HuH-7 (cell line): ENCODE data around the gene ST14.

Experiments used
- DNase-seq: peaks from one replicate; pipeline ENCODE4 v3.0.0; 2011; ENCODE audit warnings: low spot score

Gene ST14

GRCh38 chr11:130209128-130209932 lies 49.7 kb downstream of the ST14 start:
- peak; percentile 4 for DNase-seq

GRCh38 chr11:130209954-130210854 lies 50.6 kb downstream of the ST14 start:
- peak; percentile 2 for DNase-seq

GRCh38 chr11:130211144-130211543 lies 51.6 kb downstream of the ST14 start:
- peak; percentile 4 for DNase-seq

GRCh38 chr11:130211781-130212401 lies 52.3 kb downstream of the ST14 start:
- DNase-seq: peak; percentile 5

GRCh38 chr11:130212431-130212961 lies 52.9 kb downstream of the ST14 start:
- peak; percentile 32 for DNase-seq

GRCh38 chr11:130213143-130213978 lies 53.8 kb downstream of the ST14 start:
- peak; percentile 89 for DNase-seq

GRCh38 chr11:130213979-130214281 lies 54.3 kb downstream of the ST14 start:
- DNase-seq: no peak

- DNase-seq: no peak
These were observed 55.4 kb downstream of the ST14 start for GRCh38 chr11:130214861-130215530.

- no peak for DNase-seq
These were observed 56.1 kb downstream of the ST14 start for GRCh38 chr11:130215531-130216220.

GRCh38 chr11:130216221-130216550 lies 56.6 kb downstream of the ST14 start:
- DNase-seq: no peak

GRCh38 chr11:130216591-130217132 lies 57.1 kb downstream of the ST14 start:
- DNase-seq: no peak

- peak; percentile 7 for DNase-seq
These were observed 57.8 kb downstream of the ST14 start for GRCh38 chr11:130217133-130218031.

- DNase-seq: no peak
These were observed 59.0 kb downstream of the ST14 start for GRCh38 chr11:130218501-130219070.

GRCh38 chr11:130219148-130219547 lies 59.6 kb downstream of the ST14 start:
- DNase-seq: no peak

GRCh38 chr11:130220311-130221035 lies 60.9 kb downstream of the ST14 start:
- DNase-seq: peak; percentile 8

GRCh38 chr11:130223291-130223971 lies 63.8 kb downstream of the ST14 start:
- DNase-seq: no peak

GRCh38 chr11:130227373-130227772 lies 67.8 kb downstream of the ST14 start:
- no peak for DNase-seq
